Caco-2 (cell line): ENCODE results near the gene PTTG1IP. TPM values are rescaled to one million over a fixed set of nuclear protein-coding genes. Genes with fewer than 3 reads are reported as not detected.

Experiments
- BruUV-seq: library from RNA; stranded (reverse); fragments of 400-500 nt; replicated peaks from 2 replicates; lab custom pipeline; 2021; lab: Mats Ljungman, UMichigan
- CTCF ChIA-PET: fragments of 300-600 bp; sonication (Branson Sonifier 250); formaldehyde crosslinking; loops from one replicate; lab custom pipeline; 2022; ENCODE audit warnings: antibody characterized with exemption; lab: Charles Lee
- POLR2A ChIA-PET: fragments of 300-600 bp; sonication (Branson Sonifier 250); formaldehyde crosslinking; loops from one replicate; lab custom pipeline; 2022; ENCODE audit warnings: antibody characterized with exemption; lab: Charles Lee
- DNase-seq, 2 experiments: peaks; one replicate each; pipeline versions ENCODE4 v3.0.0 to v3.0.0-alpha.2; 2020 to 2022
- H3K27me3 ChIP-seq: replicated peaks from 2 replicates; pipeline ENCODE4 v1.6.0; 2011; ENCODE audit warnings: low read length; ENCODE audit not compliant: control insufficient read depth, insufficient read depth
- H3K36me3 ChIP-seq: 2 replicates; pipeline ENCODE4 v1.5.1; 2011; ENCODE audit warnings: low read length; ENCODE audit not compliant: control insufficient read depth, insufficient read depth
- H3K4me1 ChIP-seq: fragments of 250-450 bp; sonication (Bioruptor Pico); 2 replicates; pipeline ENCODE4 v1.5.1; 2020; ENCODE audit warnings: mild to moderate bottlenecking
- H3K4me3 ChIP-seq: 2 replicates; pipeline ENCODE4 v1.5.1; 2011; ENCODE audit warnings: low read depth, mild to moderate bottlenecking, control low read depth, low read length
- H3K9me3 ChIP-seq: fragments of 250-450 bp; sonication (Bioruptor Pico); 2 replicates; pipeline ENCODE4 v1.5.1; 2020; ENCODE audit warnings: mild to moderate bottlenecking, moderate library complexity
- H3K27ac Mint-ChIP-seq: one replicate; pipeline ENCODE4 v1.8.0; 2022; ENCODE audit warnings: mixed read lengths; ENCODE audit not compliant: unreplicated experiment
- H3K27me3 Mint-ChIP-seq: one replicate; pipeline ENCODE4 v1.8.0; 2022; ENCODE audit warnings: mixed read lengths; ENCODE audit not compliant: insufficient read depth, unreplicated experiment
- H3K36me3 Mint-ChIP-seq: one replicate; pipeline ENCODE4 v1.8.0; 2022; ENCODE audit warnings: mild to moderate bottlenecking, mixed read lengths; ENCODE audit not compliant: insufficient read depth, unreplicated experiment
- H3K4me1 Mint-ChIP-seq: one replicate; pipeline ENCODE4 v1.8.0; 2022; ENCODE audit warnings: low read depth, mixed read lengths; ENCODE audit not compliant: unreplicated experiment
- H3K4me3 Mint-ChIP-seq: one replicate; pipeline ENCODE4 v1.8.0; 2022; ENCODE audit warnings: mild to moderate bottlenecking, moderate library complexity, mixed read lengths; ENCODE audit not compliant: unreplicated experiment
- H3K9me3 Mint-ChIP-seq: one replicate; pipeline ENCODE4 v1.8.0; 2022; ENCODE audit warnings: mixed read lengths; ENCODE audit not compliant: unreplicated experiment
- CTCF ChIP-seq, 2 experiments: fragments of 200-600 bp in 1 of 2; IDR thresholded peaks; 1 replicate in 1 of 2; 2 replicates in 1 of 2; pipeline versions ENCODE4 v1.5.1 to v1.8.0; 2011 to 2022; ENCODE audit warnings: antibody characterized with exemption in 1 of 2, control low read depth in 1 of 2, inconsistent platforms in 1 of 2, low read depth in 1 of 2, low read length in 1 of 2, mild to moderate bottlenecking in 1 of 2, moderate library complexity in 1 of 2; ENCODE audit not compliant: insufficient read depth in 1 of 2, severe bottlenecking in 1 of 2, unreplicated experiment in 1 of 2
- intact Hi-C: fragments of 100-400 bp; cut with micrococcal nuclease; formaldehyde crosslinking; loops from one replicate; pipeline ENCODE4 v1.10.0; 2022; ENCODE audit not compliant: unreplicated experiment
- total RNA-seq: library from RNA; stranded (reverse); gene quantifications from 2 replicates; pipeline ENCODE4 v1.2.3, GENCODE V29; 2022

PTTG1IP gene
- total RNA-seq, 1 experiment from 2014 or later = 296 TPM

DNA sequence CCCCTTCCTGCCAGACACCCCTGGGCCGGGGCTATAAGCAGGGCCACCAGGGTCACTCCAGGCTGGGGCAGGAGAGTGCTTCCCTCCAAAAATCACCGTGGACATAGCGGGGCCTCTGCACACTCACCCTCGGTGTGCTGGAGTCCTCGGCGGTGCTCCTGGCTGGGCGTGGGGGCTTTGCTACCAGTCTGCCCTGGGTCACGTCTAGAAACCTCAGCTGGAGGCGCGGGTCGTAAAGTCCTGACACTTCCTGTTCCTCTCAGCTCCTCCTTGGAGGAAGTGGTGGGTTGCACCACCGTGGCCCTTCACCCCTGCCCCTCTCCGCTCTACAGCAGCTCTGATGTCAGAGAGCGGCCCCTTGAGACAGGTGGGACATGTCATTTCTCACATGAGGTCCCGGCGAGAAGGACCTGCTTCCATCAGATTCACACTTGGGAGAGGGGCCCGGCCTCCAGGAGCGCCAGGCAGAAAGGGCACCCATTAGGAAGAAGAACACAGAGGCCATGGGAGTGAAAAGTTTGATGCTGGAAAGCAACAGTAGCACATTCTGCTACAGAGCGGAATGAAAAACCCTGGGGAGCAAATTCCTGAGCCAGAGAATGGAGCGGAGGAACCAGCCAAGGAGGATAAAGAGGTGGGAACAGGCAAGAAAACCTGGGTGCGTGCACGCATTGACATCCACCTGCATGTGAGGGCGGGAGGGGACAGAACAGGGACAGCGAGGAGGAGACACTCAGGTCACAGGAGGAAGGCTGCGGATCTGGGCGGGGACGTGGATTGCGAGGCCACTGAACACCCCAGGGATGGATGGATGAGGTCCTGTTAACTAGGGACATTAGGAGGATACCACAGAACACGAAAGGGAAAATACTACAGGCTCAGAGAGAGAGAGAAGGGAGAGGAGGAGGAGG, 47.5 kb upstream of the PTTG1IP start, which contains the start of gene ITGB2:
TSS of gene ITGB2 (minus strand) at position 206 of the 911 bp plus-strand sequence. CDS start 10,117 bp downstream, outside the sequence.
- no peaks in the 10 kb centered on the region for H3K36me3 ChIP-seq
- CTCF ChIA-PET = no interaction called here
- no TSS peak for BruUV-seq

DNA sequence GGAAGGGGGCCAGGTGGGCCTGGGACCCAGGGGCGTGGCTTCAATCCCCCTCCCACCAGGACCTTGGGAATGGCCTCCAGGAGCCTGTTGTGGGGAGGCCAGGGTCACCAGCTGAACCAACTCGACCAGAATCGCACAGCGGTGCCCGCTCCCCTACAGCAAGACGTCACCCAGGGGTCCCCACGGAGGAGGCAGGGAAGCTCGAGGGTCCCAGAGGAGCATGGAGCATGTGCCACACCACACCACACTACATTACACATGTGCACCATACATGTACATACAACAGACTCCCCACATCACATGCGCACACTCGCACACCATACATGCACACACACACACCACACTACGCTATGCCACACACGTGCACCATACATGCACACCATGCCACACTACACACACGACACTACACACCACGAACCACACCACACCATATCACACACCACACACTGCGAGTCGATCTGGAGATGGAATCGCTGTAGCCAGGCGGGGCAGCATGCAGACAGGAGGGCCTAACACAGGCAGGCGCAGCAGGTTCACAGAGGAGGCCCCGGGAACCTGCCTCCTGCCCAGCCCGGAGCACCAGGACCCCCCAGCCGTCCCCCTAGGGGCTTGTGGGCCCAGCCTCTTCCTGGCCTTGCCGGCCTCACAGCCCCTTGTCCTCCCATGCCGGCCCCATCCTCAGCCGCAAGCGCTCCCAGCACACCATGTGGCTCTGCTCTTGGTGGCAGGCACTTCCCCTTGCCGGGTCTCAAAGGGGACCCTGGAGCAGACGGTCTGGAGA, 46.6 kb upstream of the PTTG1IP start:
- ChIA-PET POLR2A (interaction anchor here (0.5 kb wide), 1 partner anchor 17 kb away, joined by 4 read pairs; no protein-coding TSS in a partner anchor), CTCF (no interaction called here)
- H3K9me3 Mint-ChIP-seq = no peaks in the 10 kb centered on the region
- Histone ChIP-seq H3K27me3 (no peaks in the 10 kb centered on the region; the same call in 1 of the 2 replicates), H3K9me3 (no peaks in the 10 kb centered on the region), H3K4me1 (no peaks in the 10 kb centered on the region), H3K36me3 (no peaks in the 10 kb centered on the region), H3K4me3 (no peak overlapping the region)
- H3K4me3 Mint-ChIP-seq = no peak overlapping the region
- no peak for TF ChIP-seq CTCF (IDR thresholded peaks at IDR 0.05; ENCODE audit: insufficient read depth in 1 of 2, low read depth in 1 of 2, low read length in 1 of 2, severe bottlenecking in 1 of 2, unreplicated experiment in 1 of 2)
- H3K36me3 Mint-ChIP-seq = no peaks in the 10 kb centered on the region
- H3K27me3 Mint-ChIP-seq = peaks cover 11% of the 10 kb centered on the region
- no peaks in the 10 kb centered on the region for H3K4me1 Mint-ChIP-seq
- no peak overlapping the region for H3K27ac Mint-ChIP-seq
- DNase-seq = no peak
- BruUV-seq = no TSS peak
- intact Hi-C loops = no loop called here

More for the DNA sequence above, 47.5 kb upstream of the PTTG1IP start, which contains the start of gene ITGB2:
- Histone ChIP-seq H3K4me3 (no peak within 1 kb of the TSS), H3K9me3 (no peaks in the 10 kb centered on the region), H3K4me1 (no peaks in the 10 kb centered on the region), H3K27me3 (no peaks in the 10 kb centered on the region; the same call in 1 of the 2 replicates)
- TF ChIP-seq CTCF (IDR thresholded peaks at IDR 0.05; ENCODE audit: insufficient read depth in 1 of 2, low read depth in 1 of 2, low read length in 1 of 2, severe bottlenecking in 1 of 2, unreplicated experiment in 1 of 2) = no peak
- Mint-ChIP-seq H3K36me3 (no peaks in the 10 kb centered on the region), H3K4me1 (no peaks in the 10 kb centered on the region), H3K27ac (no peak within 1 kb of the TSS), H3K27me3 (peaks cover 11% of the 10 kb centered on the region), H3K4me3 (no peak within 1 kb of the TSS), H3K9me3 (no peaks in the 10 kb centered on the region)
- intact Hi-C loops = no loop called here
- no peak for DNase-seq
- POLR2A ChIA-PET = no interaction called here
